ENCODE data around the gene LAMP5.

LAMP5 gene

GRCh38 chr20:9501473-9501872 is 12.9 kb upstream of the LAMP5 start:
- DNase-seq: no peak

- no peak for DNase-seq
Measured at GRCh38 chr20:9503526-9504245, 10.7 kb upstream of the LAMP5 start.

GRCh38 chr20:9506280-9506821 is 8.0 kb upstream of the LAMP5 start:
- no peak for DNase-seq

GRCh38 chr20:9506964-9507369 is 7.4 kb upstream of the LAMP5 start:
- no peak for DNase-seq

- DNase-seq: no peak
Measured at GRCh38 chr20:9507544-9508239, 6.7 kb upstream of the LAMP5 start.

- no peak for DNase-seq
Measured at GRCh38 chr20:9508240-9508661, 6.1 kb upstream of the LAMP5 start.

- DNase-seq: no peak
Measured at GRCh38 chr20:9508696-9509178, 5.7 kb upstream of the LAMP5 start.

GRCh38 chr20:9509246-9509645 is 5.1 kb upstream of the LAMP5 start:
- no peak for DNase-seq

GRCh38 chr20:9510911-9511310 is 3.5 kb upstream of the LAMP5 start:
- no peak for DNase-seq

- no peak for DNase-seq
Measured at GRCh38 chr20:9514072-9514460, 324 bp upstream of the LAMP5 start.

GRCh38 chr20:9515214-9515585 is 810 bp downstream of the LAMP5 start:
- no peak for DNase-seq

- no peak for DNase-seq
Measured at GRCh38 chr20:9515741-9516233, 1.4 kb downstream of the LAMP5 start.

- no peak for DNase-seq
Measured at GRCh38 chr20:9516234-9516871, 2.0 kb downstream of the LAMP5 start.

- DNase-seq: no peak
Measured at GRCh38 chr20:9517297-9518162, 3.1 kb downstream of the LAMP5 start.

GRCh38 chr20:9518576-9519175 is 4.3 kb downstream of the LAMP5 start:
- no peak for DNase-seq

- DNase-seq: no peak
Measured at GRCh38 chr20:9520086-9520485, 5.7 kb downstream of the LAMP5 start.

GRCh38 chr20:9523636-9524035 is 9.2 kb downstream of the LAMP5 start:
- no peak for DNase-seq

GRCh38 chr20:9531581-9531980 is 17.2 kb downstream of the LAMP5 start:
- no peak for DNase-seq

- no peak for DNase-seq
Measured at GRCh38 chr20:9532069-9532838, 17.9 kb downstream of the LAMP5 start.

- no peak for DNase-seq
Measured at GRCh38 chr20:9534025-9534424, 19.6 kb downstream of the LAMP5 start.

GRCh38 chr20:9535449-9535848 is 21.1 kb downstream of the LAMP5 start:
- DNase-seq: no peak
